Measurements from ENCODE around the gene COPS2.

DNA sequence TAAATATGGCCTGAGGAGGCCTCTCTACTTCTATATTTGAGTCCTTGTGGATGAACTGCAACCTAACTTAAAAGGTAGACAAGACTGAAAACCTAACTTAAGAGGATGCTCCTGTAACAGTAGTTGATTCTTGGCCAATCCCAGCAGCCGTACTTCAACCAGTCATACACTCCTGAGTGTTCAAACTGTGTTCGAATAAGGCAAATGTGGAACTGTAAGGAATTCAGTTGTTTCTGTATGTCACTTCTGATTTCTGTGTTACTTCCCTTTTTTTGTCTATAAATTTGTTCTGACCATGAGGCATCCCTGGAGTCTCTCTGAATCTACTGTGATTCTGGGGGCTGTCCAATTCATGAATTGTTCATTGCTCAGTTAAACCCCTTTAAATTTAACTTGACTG, 35.2 kb upstream of the COPS2 start:
- TF ChIP-seq, protein P1, sequence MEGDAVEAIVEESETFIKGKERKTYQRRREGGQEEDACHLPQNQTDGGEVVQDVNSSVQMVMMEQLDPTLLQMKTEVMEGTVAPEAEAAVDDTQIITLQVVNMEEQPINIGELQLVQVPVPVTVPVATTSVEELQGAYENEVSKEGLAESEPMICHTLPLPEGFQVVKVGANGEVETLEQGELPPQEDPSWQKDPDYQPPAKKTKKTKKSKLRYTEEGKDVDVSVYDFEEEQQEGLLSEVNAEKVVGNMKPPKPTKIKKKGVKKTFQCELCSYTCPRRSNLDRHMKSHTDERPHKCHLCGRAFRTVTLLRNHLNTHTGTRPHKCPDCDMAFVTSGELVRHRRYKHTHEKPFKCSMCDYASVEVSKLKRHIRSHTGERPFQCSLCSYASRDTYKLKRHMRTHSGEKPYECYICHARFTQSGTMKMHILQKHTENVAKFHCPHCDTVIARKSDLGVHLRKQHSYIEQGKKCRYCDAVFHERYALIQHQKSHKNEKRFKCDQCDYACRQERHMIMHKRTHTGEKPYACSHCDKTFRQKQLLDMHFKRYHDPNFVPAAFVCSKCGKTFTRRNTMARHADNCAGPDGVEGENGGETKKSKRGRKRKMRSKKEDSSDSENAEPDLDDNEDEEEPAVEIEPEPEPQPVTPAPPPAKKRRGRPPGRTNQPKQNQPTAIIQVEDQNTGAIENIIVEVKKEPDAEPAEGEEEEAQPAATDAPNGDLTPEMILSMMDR (IDR thresholded peaks at IDR 0.05 in 8 of 11, conservative IDR thresholded peaks at IDR 0.05 in 3 of 11), result no peak
- TF ChIP-seq POLR2A (IDR thresholded peaks at IDR 0.05), result no peak
- no peak for TF ChIP-seq POLR2AphosphoS5 (IDR thresholded peaks at IDR 0.05)

Measured in spleen (tissue), 7 donors.